Measurements from ENCODE around the gene C2orf76. TPM values are rescaled to one million over a fixed set of nuclear protein-coding genes. Genes with fewer than 3 reads are reported as not detected.
"Not testable (repeated sequence)": the region's sequence is repeated elsewhere in the genome, so short reads cannot be mapped to it uniquely, and the experiment has no call there.

C2orf76 gene
- total RNA-seq, 3 donors from 2014 or later (not counting 1 experiment from before 2014, with no cell fraction given): 14.1 to 21.9 (median 20.5) TPM

- no peak overlapping the region for H3K27ac Mint-ChIP-seq
These were observed 11.3 kb upstream of the C2orf76 start for GRCh38 chr2:119377993-119378345.

GRCh38 chr2:119377294-119377992 lies 10.8 kb upstream of the C2orf76 start:
- ATAC-seq: no peak
- TF ChIP-seq CTCF (IDR thresholded peaks at IDR 0.05): no peak
- H3K9me3 ChIP-seq (ENCODE audit: control insufficient read depth, insufficient read depth, low read length): peaks cover 8% of the 10 kb centered on the region
- H3K4me1 ChIP-seq (ENCODE audit: control insufficient read depth, insufficient read depth, low read length): no peaks in the 10 kb centered on the region
- no peaks in the 10 kb centered on the region for H3K27me3 ChIP-seq (ENCODE audit: control insufficient read depth, insufficient read depth, low read length)
- intact Hi-C loops (cut with micrococcal nuclease): no loop called here
- H3K9me3 Mint-ChIP-seq: peaks cover 3% of the 10 kb centered on the region in 2 donors
- peaks cover 0 to 5% of the 10 kb centered on the region in 2 donors for H3K4me1 Mint-ChIP-seq
- no peak overlapping the region for H3K27ac ChIP-seq (ENCODE audit: low read length)
- no peaks in the 10 kb centered on the region for H3K27me3 Mint-ChIP-seq (ENCODE audit: low read depth in 2 of 2)
- DNase-seq: no peak
- no peak overlapping the region for H3K27ac Mint-ChIP-seq
- H3K4me3 Mint-ChIP-seq: no peak overlapping the region
- H3K4me3 ChIP-seq (ENCODE audit: low read length): no peak overlapping the region
- H3K36me3 ChIP-seq (ENCODE audit: control insufficient read depth, insufficient read depth, low read length): peaks cover 13% of the 10 kb centered on the region
- WGBS (ENCODE audit: insufficient coverage): 92% methylated on average over 7 of the region's 7 CpGs
- peaks cover 26% of the 10 kb centered on the region for H3K36me3 Mint-ChIP-seq

More at GRCh38 chr2:119377993-119378345, 11.3 kb upstream of the C2orf76 start:
- peaks cover 3% of the 10 kb centered on the region in 2 donors for H3K9me3 Mint-ChIP-seq
- DNase-seq (no peak), ATAC-seq (no peak)
- peaks cover 8% of the 10 kb centered on the region for H3K9me3 ChIP-seq (ENCODE audit: control insufficient read depth, insufficient read depth, low read length)
- no peaks in the 10 kb centered on the region for H3K27me3 Mint-ChIP-seq (ENCODE audit: low read depth in 2 of 2)
- 87% methylated on average over 5 of the region's 5 CpGs for WGBS (ENCODE audit: insufficient coverage)
- no peaks in the 10 kb centered on the region for H3K4me1 ChIP-seq (ENCODE audit: control insufficient read depth, insufficient read depth, low read length)
- H3K4me1 Mint-ChIP-seq: peaks cover 0 to under 1% of the 10 kb centered on the region in 2 donors
- no peak overlapping the region for H3K4me3 ChIP-seq (ENCODE audit: low read length)
- intact Hi-C loops (cut with micrococcal nuclease): no loop called here
- H3K27me3 ChIP-seq (ENCODE audit: control insufficient read depth, insufficient read depth, low read length): no peaks in the 10 kb centered on the region
- H3K27ac ChIP-seq (ENCODE audit: low read length): no peak overlapping the region
- TF ChIP-seq CTCF (IDR thresholded peaks at IDR 0.05): no peak
- peaks cover 7% of the 10 kb centered on the region for H3K36me3 ChIP-seq (ENCODE audit: control insufficient read depth, insufficient read depth, low read length)
- no peak overlapping the region for H3K4me3 Mint-ChIP-seq
- peaks cover 22% of the 10 kb centered on the region for H3K36me3 Mint-ChIP-seq

GRCh38 chr2:119376810-119377209 lies 10.2 kb upstream of the C2orf76 start:
- Histone ChIP-seq H3K9me3 (ENCODE audit: control insufficient read depth, insufficient read depth, low read length) (peaks cover 8% of the 10 kb centered on the region), H3K27me3 (ENCODE audit: control insufficient read depth, insufficient read depth, low read length) (no peaks in the 10 kb centered on the region), H3K4me1 (ENCODE audit: control insufficient read depth, insufficient read depth, low read length) (no peaks in the 10 kb centered on the region), H3K36me3 (ENCODE audit: control insufficient read depth, insufficient read depth, low read length) (peaks cover 19% of the 10 kb centered on the region), H3K27ac (ENCODE audit: low read length) (no peak overlapping the region), H3K4me3 (ENCODE audit: low read length) (no peak overlapping the region)
- Mint-ChIP-seq H3K9me3 (peaks cover 3% of the 10 kb centered on the region in 2 donors), H3K36me3 (peaks cover 32% of the 10 kb centered on the region), H3K4me3 (no peak overlapping the region), H3K27me3 (ENCODE audit: low read depth in 2 of 2) (no peaks in the 10 kb centered on the region), H3K4me1 (peaks cover 0 to 5% of the 10 kb centered on the region in 2 donors), H3K27ac (no peak overlapping the region)
- no peak for TF ChIP-seq CTCF (IDR thresholded peaks at IDR 0.05)
- DNase-seq (no peak), ATAC-seq (peak in 1 of 3 donors; percentile 21)
- WGBS (ENCODE audit: insufficient coverage): 97% methylated on average over 5 of the region's 5 CpGs
- intact Hi-C loops (cut with micrococcal nuclease): no loop called here

- H3K4me1 ChIP-seq (ENCODE audit: control insufficient read depth, insufficient read depth, low read length); ATAC-seq; H3K4me3 ChIP-seq (ENCODE audit: low read length); H3K27ac ChIP-seq (ENCODE audit: low read length); intact Hi-C loops (cut with micrococcal nuclease); H3K9me3 ChIP-seq (ENCODE audit: control insufficient read depth, insufficient read depth, low read length); H3K27ac Mint-ChIP-seq; DNase-seq; H3K27me3 ChIP-seq (ENCODE audit: control insufficient read depth, insufficient read depth, low read length); H3K27me3 Mint-ChIP-seq (ENCODE audit: low read depth in 2 of 2); H3K9me3 Mint-ChIP-seq; H3K4me1 Mint-ChIP-seq; H3K4me3 Mint-ChIP-seq: not testable (repeated sequence)
- H3K36me3 Mint-ChIP-seq: peaks cover 36% of the 10 kb centered on the region
- 95% methylated on average over 6 of the region's 6 CpGs for WGBS (ENCODE audit: insufficient coverage)
- peaks cover 23% of the 10 kb centered on the region for H3K36me3 ChIP-seq (ENCODE audit: control insufficient read depth, insufficient read depth, low read length)
These were observed 9.8 kb upstream of the C2orf76 start for GRCh38 chr2:119376406-119376805.

- H3K27ac ChIP-seq (ENCODE audit: low read length); DNase-seq; H3K9me3 ChIP-seq (ENCODE audit: control insufficient read depth, insufficient read depth, low read length); ATAC-seq; H3K4me1 ChIP-seq (ENCODE audit: control insufficient read depth, insufficient read depth, low read length); H3K27ac Mint-ChIP-seq; H3K9me3 Mint-ChIP-seq; H3K4me3 Mint-ChIP-seq; H3K4me3 ChIP-seq (ENCODE audit: low read length); H3K27me3 Mint-ChIP-seq (ENCODE audit: low read depth in 2 of 2); intact Hi-C loops (cut with micrococcal nuclease); H3K27me3 ChIP-seq (ENCODE audit: control insufficient read depth, insufficient read depth, low read length): not testable (repeated sequence)
- peaks cover 6 to 22% of the 10 kb centered on the region in 2 donors for H3K4me1 Mint-ChIP-seq
- peaks cover 51% of the 10 kb centered on the region for H3K36me3 Mint-ChIP-seq
- H3K36me3 ChIP-seq (ENCODE audit: control insufficient read depth, insufficient read depth, low read length): peaks cover 41% of the 10 kb centered on the region
- 100% methylated on average over 4 of the region's 5 CpGs for WGBS (ENCODE audit: insufficient coverage)
These were observed 7.5 kb upstream of the C2orf76 start for GRCh38 chr2:119373907-119374745.
